HCT116 (cell line): ENCODE data around the gene RBL1.
"Not testable (repeated sequence)": the region's sequence is repeated elsewhere in the genome, so short reads cannot be mapped to it uniquely, and the experiment has no call there.

Source experiments
- ATF3 ChIP-seq: IDR thresholded peaks from 2 replicates; pipeline ENCODE4 v1.6.1; 2012
- CTCF ChIP-seq, 3 experiments: fragments of 200-600 bp in 1 of 3; sonication (generic) in 1 of 3; IDR thresholded peaks in 2 of 3; conservative IDR thresholded peaks in 1 of 3; 2 replicates each; pipeline ENCODE4 v1.5.1; 2012 to 2017; ENCODE audit warnings: low read depth in 2 of 3, low read length in 2 of 3, antibody characterized with exemption in 1 of 3, borderline replicate concordance in 1 of 3, control low read depth in 1 of 3, mild to moderate bottlenecking in 1 of 3, mixed read lengths in 1 of 3, mixed run types in 1 of 3, moderate library complexity in 1 of 3; ENCODE audit not compliant: insufficient read depth in 1 of 3
- ELF1 ChIP-seq: IDR thresholded peaks from 2 replicates; pipeline ENCODE4 v1.6.1; 2012; ENCODE audit warnings: low read depth, borderline replicate concordance
- EZH2 ChIP-seq: fragments of 200-600 bp; sonication (generic); IDR thresholded peaks from 2 replicates; pipeline ENCODE4 v1.6.1; 2017; ENCODE audit warnings: antibody characterized with exemption, mixed run types
- EZH2phosphoT487 ChIP-seq: fragments of 200-600 bp; IDR thresholded peaks from 2 replicates; pipeline ENCODE4 v1.6.1; 2018; ENCODE audit warnings: antibody characterized with exemption, borderline replicate concordance
- JUND ChIP-seq: IDR thresholded peaks from 2 replicates; pipeline ENCODE4 v1.6.1; 2012
- MAX ChIP-seq: IDR thresholded peaks from 2 replicates; pipeline ENCODE4 v1.6.1; 2012
- POLR2A ChIP-seq: IDR thresholded peaks from 2 replicates; pipeline ENCODE4 v1.7.0; 2011; ENCODE audit warnings: borderline replicate concordance; ENCODE audit not compliant: insufficient read depth, insufficient read length; ENCODE audit errors: extremely low read depth
- POLR2AphosphoS5 ChIP-seq: IDR thresholded peaks from 2 replicates; pipeline ENCODE4 v1.6.1; 2011; ENCODE audit warnings: mild to moderate bottlenecking, low read depth, low read length, moderate library complexity
- REST ChIP-seq: IDR thresholded peaks from 2 replicates; pipeline ENCODE4 v1.6.1; 2012; ENCODE audit warnings: low read depth
- TCF7L2 ChIP-seq: IDR thresholded peaks from 2 replicates; pipeline ENCODE4 v1.7.0; 2011; ENCODE audit warnings: borderline replicate concordance, inconsistent platforms; ENCODE audit not compliant: insufficient read depth, insufficient read length; ENCODE audit errors: extremely low read depth
- ZBTB33 ChIP-seq: IDR thresholded peaks from 2 replicates; pipeline ENCODE4 v1.6.1; 2011; ENCODE audit warnings: mild to moderate bottlenecking, low read length, moderate library complexity; ENCODE audit not compliant: insufficient replicate concordance; ENCODE audit errors: extremely low read depth
- ZNF274 ChIP-seq: fragments of 200-500 bp; sonication (Bioruptor generic); IDR thresholded peaks from 2 replicates; pipeline ENCODE4 v1.6.1; 2014; ENCODE audit warnings: mild to moderate bottlenecking, low read depth, low read length, inconsistent platforms

- not testable (repeated sequence) for TF ChIP-seq CTCF (IDR thresholded peaks at IDR 0.05 in 2 of 3, conservative IDR thresholded peaks at IDR 0.05 in 1 of 3; ENCODE audit: borderline replicate concordance in 1 of 3, insufficient read depth in 1 of 3, low read depth in 2 of 3, low read length in 2 of 3); MAX; POLR2AphosphoS5; REST; EZH2; ZNF274; EZH2phosphoT487; POLR2A; JUND; ELF1; ZBTB33; TCF7L2; ATF3
These were observed 30.5 kb upstream of the RBL1 start for GRCh38 chr20:37126290-37126689.
